GM12873 (cell line): ENCODE data around the gene ZNF605.

Source experiments
- TF ChIP-seq, protein P1 (sequence below): IDR thresholded peaks from 2 replicates; pipeline ENCODE4 v1.5.1; 2012; ENCODE audit warnings: low read depth, mild to moderate bottlenecking, moderate library complexity, low read length, control low read depth; ENCODE audit not compliant: insufficient read depth; ENCODE audit errors: missing control alignments

Gene ZNF605

DNA sequence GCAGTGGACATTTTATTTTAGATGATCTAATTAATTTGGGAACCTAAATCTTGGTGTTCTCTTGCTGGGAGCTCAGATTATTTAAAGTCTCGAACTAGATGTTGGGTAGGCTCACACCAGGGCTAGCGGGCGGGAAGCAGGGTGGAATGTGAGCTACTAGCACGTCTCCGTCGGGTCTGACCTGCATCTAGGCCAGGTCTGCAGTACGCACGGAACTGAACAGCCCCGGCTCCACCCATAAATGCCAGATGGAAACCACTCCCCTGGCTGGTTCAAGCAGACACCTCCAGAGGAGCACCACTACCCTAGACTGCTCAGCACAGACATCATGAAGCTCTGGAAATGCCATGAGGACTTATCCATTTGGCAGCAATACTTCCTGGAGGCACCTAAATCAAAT is 10.3 kb downstream of the ZNF605 start:
- TF ChIP-seq, protein P1, sequence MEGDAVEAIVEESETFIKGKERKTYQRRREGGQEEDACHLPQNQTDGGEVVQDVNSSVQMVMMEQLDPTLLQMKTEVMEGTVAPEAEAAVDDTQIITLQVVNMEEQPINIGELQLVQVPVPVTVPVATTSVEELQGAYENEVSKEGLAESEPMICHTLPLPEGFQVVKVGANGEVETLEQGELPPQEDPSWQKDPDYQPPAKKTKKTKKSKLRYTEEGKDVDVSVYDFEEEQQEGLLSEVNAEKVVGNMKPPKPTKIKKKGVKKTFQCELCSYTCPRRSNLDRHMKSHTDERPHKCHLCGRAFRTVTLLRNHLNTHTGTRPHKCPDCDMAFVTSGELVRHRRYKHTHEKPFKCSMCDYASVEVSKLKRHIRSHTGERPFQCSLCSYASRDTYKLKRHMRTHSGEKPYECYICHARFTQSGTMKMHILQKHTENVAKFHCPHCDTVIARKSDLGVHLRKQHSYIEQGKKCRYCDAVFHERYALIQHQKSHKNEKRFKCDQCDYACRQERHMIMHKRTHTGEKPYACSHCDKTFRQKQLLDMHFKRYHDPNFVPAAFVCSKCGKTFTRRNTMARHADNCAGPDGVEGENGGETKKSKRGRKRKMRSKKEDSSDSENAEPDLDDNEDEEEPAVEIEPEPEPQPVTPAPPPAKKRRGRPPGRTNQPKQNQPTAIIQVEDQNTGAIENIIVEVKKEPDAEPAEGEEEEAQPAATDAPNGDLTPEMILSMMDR = no peak

DNA sequence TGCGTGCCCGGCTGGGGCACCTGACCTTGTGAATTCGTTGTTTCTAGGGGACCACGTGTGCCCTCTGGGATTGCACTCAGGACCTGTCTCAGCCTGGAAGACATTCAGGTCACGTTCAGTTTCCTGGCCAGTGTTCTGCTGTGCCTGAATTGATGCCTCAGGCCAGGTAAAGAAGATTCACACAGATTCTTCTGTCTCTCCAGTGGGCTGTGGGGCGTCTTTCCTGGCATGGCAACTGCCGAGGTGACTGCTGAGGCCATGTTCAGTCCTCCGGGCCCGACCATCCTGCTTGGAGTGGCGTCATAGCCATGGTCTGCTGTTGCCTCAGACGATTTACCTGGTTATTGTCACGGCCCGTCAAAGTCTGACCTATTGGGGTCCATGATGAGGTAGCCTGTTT is 13.5 kb downstream of the ZNF605 start:
- TF ChIP-seq, protein P1 = no peak

DNA sequence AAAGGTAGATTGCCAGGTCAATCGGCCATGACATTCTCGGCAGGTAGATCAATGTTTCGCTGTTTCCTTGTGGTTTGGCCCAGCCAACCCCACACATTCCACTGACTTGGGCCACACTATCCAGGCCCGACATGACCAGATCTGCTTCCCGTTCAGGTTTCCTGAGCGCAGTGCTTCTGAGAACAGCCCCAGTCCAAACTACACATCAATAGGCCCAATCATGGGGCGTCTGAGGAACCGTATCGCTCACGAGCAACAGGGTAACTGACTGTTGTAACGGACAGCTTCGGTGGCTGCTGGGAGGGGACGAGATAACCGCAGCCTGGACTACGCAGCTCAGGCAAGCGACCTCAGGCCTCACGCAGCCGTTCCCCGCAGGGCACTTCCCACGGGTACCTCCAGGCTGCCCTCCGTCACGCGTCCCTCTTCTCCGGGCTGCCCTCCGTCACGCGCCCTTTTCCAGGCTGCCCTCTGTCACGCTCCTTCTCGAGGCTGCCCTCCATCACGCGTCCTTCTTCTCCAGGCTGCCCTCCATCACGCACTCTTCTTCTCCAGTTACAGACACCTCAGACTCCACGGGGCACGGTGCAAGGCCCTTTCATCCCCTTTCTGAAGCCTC is 14.7 kb downstream of the ZNF605 start:
- TF ChIP-seq, protein P1 = no peak

DNA sequence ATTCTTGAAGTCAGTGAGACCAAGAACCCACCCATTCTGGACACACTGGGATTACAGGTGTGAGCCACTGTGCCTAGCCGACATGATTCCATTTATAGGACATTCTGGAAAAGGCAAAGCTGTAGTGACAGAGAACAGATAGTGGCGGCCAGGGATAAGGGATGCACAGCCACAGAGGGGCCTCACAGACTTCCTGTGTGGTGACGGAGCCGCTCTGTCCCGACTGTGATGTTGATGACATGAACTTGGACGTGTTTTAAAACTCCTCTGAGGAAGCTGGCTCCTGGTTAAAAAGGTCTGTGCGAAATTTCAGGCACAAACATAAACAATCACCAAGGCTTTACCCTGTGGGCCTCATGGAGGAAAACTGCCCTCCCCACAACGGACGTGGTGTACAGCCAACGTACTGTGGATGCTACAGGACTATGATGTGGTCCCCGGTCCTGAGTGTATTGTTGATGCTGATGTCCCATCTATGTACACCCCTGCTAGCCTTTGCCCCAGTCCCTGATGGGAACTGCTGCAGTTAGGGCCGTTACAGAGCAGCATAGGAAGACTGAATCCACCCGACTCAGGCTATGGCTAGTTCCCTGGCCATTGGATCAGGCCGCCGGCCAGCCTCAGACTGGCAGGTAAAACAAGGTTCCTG is 15.9 kb downstream of the ZNF605 start:
- TF ChIP-seq, protein P1 = no peak

DNA sequence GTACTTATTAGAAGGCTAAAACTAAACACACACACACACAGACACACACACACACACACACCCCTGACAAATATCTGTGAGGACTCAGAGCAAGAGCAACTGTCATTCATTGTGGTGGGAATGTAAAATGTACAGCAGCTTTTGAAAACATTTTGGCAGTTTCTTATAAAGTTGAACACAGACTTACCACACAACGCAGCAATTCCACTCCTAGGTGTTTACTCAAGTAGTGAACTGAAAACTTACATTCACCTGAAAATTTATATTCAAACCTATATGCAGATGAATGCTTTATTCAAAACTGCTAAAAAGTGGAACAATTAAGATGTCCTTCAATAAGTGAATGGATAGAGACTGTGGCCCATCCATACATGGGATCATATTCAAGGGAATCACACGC is 18.6 kb downstream of the ZNF605 start:
- TF ChIP-seq, protein P1 = no peak

DNA sequence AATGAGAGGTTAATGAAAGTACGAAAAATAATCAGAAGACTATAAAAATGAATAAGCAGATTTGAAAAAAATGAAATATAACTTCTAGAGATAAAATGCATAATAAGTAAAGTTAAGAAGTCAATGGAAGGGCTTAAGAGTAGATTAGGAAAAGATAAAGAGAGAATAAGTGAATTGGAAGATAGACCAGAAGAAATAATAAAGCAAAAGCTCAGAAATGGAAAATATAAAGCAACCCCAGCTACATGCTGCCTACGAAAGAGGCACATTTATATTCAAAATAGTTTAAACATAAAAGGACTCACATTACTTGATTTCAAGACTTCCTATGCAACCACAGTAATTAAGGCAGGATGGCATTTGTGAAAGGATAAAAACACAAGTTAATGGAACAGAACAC is 19.9 kb downstream of the ZNF605 start:
- TF ChIP-seq, protein P1 = no peak

DNA sequence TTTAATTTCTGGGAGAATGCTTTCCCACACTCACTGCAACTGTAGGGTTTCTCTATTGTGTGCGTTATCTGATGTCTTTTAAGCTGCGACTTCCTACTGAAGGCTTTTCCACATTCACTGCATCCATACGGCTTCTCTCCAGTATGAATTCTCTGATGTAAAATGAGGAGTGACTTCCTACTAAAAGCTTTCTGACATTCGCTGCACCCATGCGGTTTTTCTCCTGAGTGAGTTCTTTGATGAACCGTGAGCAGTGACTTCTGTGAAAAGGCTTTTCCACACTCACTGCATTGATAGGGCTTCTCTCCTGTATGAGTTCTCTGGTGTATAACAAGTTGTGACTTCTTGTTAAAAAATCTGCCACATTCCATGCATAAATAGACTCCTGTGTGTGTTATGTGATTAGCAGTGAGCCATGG is 29.7 kb downstream of the ZNF605 start:
- TF ChIP-seq, protein P1 = no peak
